NT2/D1 (cell line): ENCODE data around the gene OR14C36.

ENCODE experiments used
- SUZ12 ChIP-seq: IDR thresholded peaks from 2 replicates; pipeline ENCODE4 v1.6.1; 2011; ENCODE audit not compliant: insufficient read length, insufficient read depth; ENCODE audit errors: extremely low read depth
- YY1 ChIP-seq: IDR thresholded peaks from 2 replicates; pipeline ENCODE4 v1.6.1; 2011; ENCODE audit not compliant: insufficient read length, insufficient read depth
- ZNF274 ChIP-seq: IDR thresholded peaks from 2 replicates; pipeline ENCODE4 v1.6.1; 2011; ENCODE audit warnings: mild to moderate bottlenecking, low read depth, low read length

- TF ChIP-seq ZNF274: no peak
- no peak for TF ChIP-seq YY1
- no peak for TF ChIP-seq SUZ12
These were observed 23.8 kb downstream of the OR14C36 start for GRCh38 chr1:248372394-248372793.
